Tibial artery (tissue), 4 donors: ENCODE measurements around the gene GNG12.
A peak's percentile ranks its signal among the peaks of the same experiment; 100 is the strongest.

Experiments
- DNase-seq, 2 donors: peaks; one replicate each; pipeline ENCODE4 v3.0.0-alpha.2; 2019
- H3K27ac ChIP-seq, 2 donors: fragments of 200-600 bp; sonication (generic) in 1 of 2; 1 replicate in 1 of 2; 2 replicates in 1 of 2; pipeline ENCODE4 v1.5.1; 2018 to 2019; ENCODE audit warnings: mild to moderate bottlenecking in 1 of 2
- H3K27me3 ChIP-seq, 2 donors: fragments of 200-600 bp; sonication (generic) in 1 of 2; one replicate each; pipeline versions ENCODE4 v1.5.1 to v1.6.0; 2016 to 2019
- H3K36me3 ChIP-seq, 3 donors: fragments of 200-600 bp; sonication (generic) in 2 of 3; one replicate each; pipeline ENCODE4 v1.5.1; 2016 to 2019; ENCODE audit warnings: mild to moderate bottlenecking in 2 of 3
- H3K4me1 ChIP-seq, 4 donors: fragments of 200-600 bp; sonication (generic) in 2 of 4; 1 replicate in 3 of 4; 2 replicates in 1 of 4; pipeline ENCODE4 v1.5.1; 2016 to 2019
- H3K4me3 ChIP-seq, 2 donors: fragments of 200-600 bp; sonication (generic) in 1 of 2; 1 replicate in 1 of 2; 2 replicates in 1 of 2; pipeline ENCODE4 v1.5.1; 2018 to 2019; ENCODE audit warnings: mild to moderate bottlenecking in 2 of 2
- H3K9me3 ChIP-seq, 3 donors: fragments of 200-600 bp; sonication (generic) in 1 of 3; one replicate each; pipeline ENCODE4 v1.5.1; 2016 to 2019
- CTCF ChIP-seq, 2 experiments: fragments of 200-600 bp in 1 of 2; fragments of 450-650 bp in 1 of 2; IDR thresholded peaks; one replicate each; pipeline ENCODE4 v1.5.1; 2017 to 2019; ENCODE audit warnings: antibody characterized with exemption in 2 of 2, mild to moderate bottlenecking in 1 of 2, moderate library complexity in 1 of 2
- intact Hi-C: fragments of 100-400 bp; cut with DNase I; formaldehyde crosslinking; loops from one replicate; pipeline ENCODE4 v1.15.0; 2023; ENCODE audit warnings: low total_unique reads

Gene GNG12

GRCh38 chr1:67815303-67816094 lies 17.8 kb downstream of the GNG12 start:
- no peak for TF ChIP-seq CTCF (IDR thresholded peaks at IDR 0.05)
- DNase-seq: peak; percentile 38 to 87
- peaks cover 6 to 97% (median 60%) of the 10 kb centered on the region in 4 donors for H3K4me1 ChIP-seq
- no peak overlapping the region for H3K4me3 ChIP-seq
- intact Hi-C loops: no loop called here
- H3K9me3 ChIP-seq: no peaks in the 10 kb centered on the region
- H3K36me3 ChIP-seq: no peaks in the 10 kb centered on the region
- no peaks in the 10 kb centered on the region for H3K27me3 ChIP-seq
- H3K27ac ChIP-seq: peak overlapping the region; percentile 75 to 78

- no peaks in the 10 kb centered on the region for H3K36me3 ChIP-seq
- H3K9me3 ChIP-seq: no peaks in the 10 kb centered on the region
- TF ChIP-seq CTCF (IDR thresholded peaks at IDR 0.05): no peak
- H3K4me3 ChIP-seq: no peak overlapping the region
- H3K27me3 ChIP-seq: no peaks in the 10 kb centered on the region
- H3K4me1 ChIP-seq: peaks cover 6 to 84% (median 57%) of the 10 kb centered on the region in 4 donors
- H3K27ac ChIP-seq: peak overlapping the region; percentile 75 to 78
- DNase-seq: no peak
- intact Hi-C loops: no loop called here
Observed at GRCh38 chr1:67814121-67814772, 19.0 kb downstream of the GNG12 start.

GRCh38 chr1:67812226-67812625 lies 21.0 kb downstream of the GNG12 start:
- H3K4me3 ChIP-seq: no peak overlapping the region
- H3K4me1 ChIP-seq: peaks cover 6 to 75% (median 46%) of the 10 kb centered on the region in 4 donors
- intact Hi-C loops: no loop called here
- H3K36me3 ChIP-seq: no peaks in the 10 kb centered on the region
- no peaks in the 10 kb centered on the region for H3K27me3 ChIP-seq
- no peaks in the 10 kb centered on the region for H3K9me3 ChIP-seq
- no peak for DNase-seq
- TF ChIP-seq CTCF (IDR thresholded peaks at IDR 0.05): no peak
- H3K27ac ChIP-seq: peak overlapping the region; percentile 14 to 78

GRCh38 chr1:67811781-67812180 lies 21.5 kb downstream of the GNG12 start:
- DNase-seq: no peak
- Histone ChIP-seq H3K4me1 (peaks cover 6 to 70% (median 45%) of the 10 kb centered on the region in 4 donors), H3K9me3 (no peaks in the 10 kb centered on the region), H3K36me3 (no peaks in the 10 kb centered on the region), H3K27me3 (no peaks in the 10 kb centered on the region), H3K27ac (peak overlapping the region; percentile 14 to 78), H3K4me3 (no peak overlapping the region)
- intact Hi-C loops: no loop called here
- no peak for TF ChIP-seq CTCF (IDR thresholded peaks at IDR 0.05)

- Histone ChIP-seq H3K4me1 (peaks cover 0 to 68% (median 29%) of the 10 kb centered on the region in 4 donors), H3K27ac (no peak overlapping the region), H3K9me3 (no peaks in the 10 kb centered on the region), H3K27me3 (no peaks in the 10 kb centered on the region), H3K36me3 (no peaks in the 10 kb centered on the region), H3K4me3 (no peak overlapping the region)
- intact Hi-C loops: no loop called here
- no peak for DNase-seq
- TF ChIP-seq CTCF (IDR thresholded peaks at IDR 0.05): no peak
Observed at GRCh38 chr1:67809887-67810286, 23.4 kb downstream of the GNG12 start.
